ENCODE results near the gene SMIM5. TPM values are rescaled to one million over a fixed set of nuclear protein-coding genes. Genes with fewer than 3 reads are reported as not detected.

Gene SMIM5
- total and polyA plus RNA-seq, 9 of the 15 experiments (the other 6 are each of a cell fraction or from before 2014, with no cell fraction given): 0.08 TPM; not detected in 8

GRCh38 chr17:75666959-75667790 is 33.9 kb downstream of the SMIM5 start, which contains the start of the genes RECQL5 and SAP30BP (continued):
- no peak for TF ChIP-seq USF2 (CRISPR knock-in tag; IDR thresholded peaks at IDR 0.05)
- TF ChIP-seq, protein P1, sequence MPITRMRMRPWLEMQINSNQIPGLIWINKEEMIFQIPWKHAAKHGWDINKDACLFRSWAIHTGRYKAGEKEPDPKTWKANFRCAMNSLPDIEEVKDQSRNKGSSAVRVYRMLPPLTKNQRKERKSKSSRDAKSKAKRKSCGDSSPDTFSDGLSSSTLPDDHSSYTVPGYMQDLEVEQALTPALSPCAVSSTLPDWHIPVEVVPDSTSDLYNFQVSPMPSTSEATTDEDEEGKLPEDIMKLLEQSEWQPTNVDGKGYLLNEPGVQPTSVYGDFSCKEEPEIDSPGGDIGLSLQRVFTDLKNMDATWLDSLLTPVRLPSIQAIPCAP (CRISPR knock-in tag; IDR thresholded peaks at IDR 0.05; ENCODE audit: borderline replicate concordance): no peak
- no peak for TF ChIP-seq TCFL5 (CRISPR knock-in tag; conservative IDR thresholded peaks at IDR 0.05)
- TF ChIP-seq CREB3L1 (IDR thresholded peaks at IDR 0.05; ENCODE audit: borderline replicate concordance, low read depth): peak; percentile 77; the same call in 1 of the 2 replicates
- no peak for TF ChIP-seq ETS2 (tag; IDR thresholded peaks at IDR 0.05; ENCODE audit: borderline replicate concordance, poor library complexity, severe bottlenecking)
- TF ChIP-seq SMC3 (conservative IDR thresholded peaks at IDR 0.05; ENCODE audit: insufficient read depth, low read depth, low read length): no peak
- TF ChIP-seq ZFP30 (CRISPR knock-in tag; IDR thresholded peaks at IDR 0.05; ENCODE audit: borderline replicate concordance): no peak
- TF ChIP-seq, protein P2, sequence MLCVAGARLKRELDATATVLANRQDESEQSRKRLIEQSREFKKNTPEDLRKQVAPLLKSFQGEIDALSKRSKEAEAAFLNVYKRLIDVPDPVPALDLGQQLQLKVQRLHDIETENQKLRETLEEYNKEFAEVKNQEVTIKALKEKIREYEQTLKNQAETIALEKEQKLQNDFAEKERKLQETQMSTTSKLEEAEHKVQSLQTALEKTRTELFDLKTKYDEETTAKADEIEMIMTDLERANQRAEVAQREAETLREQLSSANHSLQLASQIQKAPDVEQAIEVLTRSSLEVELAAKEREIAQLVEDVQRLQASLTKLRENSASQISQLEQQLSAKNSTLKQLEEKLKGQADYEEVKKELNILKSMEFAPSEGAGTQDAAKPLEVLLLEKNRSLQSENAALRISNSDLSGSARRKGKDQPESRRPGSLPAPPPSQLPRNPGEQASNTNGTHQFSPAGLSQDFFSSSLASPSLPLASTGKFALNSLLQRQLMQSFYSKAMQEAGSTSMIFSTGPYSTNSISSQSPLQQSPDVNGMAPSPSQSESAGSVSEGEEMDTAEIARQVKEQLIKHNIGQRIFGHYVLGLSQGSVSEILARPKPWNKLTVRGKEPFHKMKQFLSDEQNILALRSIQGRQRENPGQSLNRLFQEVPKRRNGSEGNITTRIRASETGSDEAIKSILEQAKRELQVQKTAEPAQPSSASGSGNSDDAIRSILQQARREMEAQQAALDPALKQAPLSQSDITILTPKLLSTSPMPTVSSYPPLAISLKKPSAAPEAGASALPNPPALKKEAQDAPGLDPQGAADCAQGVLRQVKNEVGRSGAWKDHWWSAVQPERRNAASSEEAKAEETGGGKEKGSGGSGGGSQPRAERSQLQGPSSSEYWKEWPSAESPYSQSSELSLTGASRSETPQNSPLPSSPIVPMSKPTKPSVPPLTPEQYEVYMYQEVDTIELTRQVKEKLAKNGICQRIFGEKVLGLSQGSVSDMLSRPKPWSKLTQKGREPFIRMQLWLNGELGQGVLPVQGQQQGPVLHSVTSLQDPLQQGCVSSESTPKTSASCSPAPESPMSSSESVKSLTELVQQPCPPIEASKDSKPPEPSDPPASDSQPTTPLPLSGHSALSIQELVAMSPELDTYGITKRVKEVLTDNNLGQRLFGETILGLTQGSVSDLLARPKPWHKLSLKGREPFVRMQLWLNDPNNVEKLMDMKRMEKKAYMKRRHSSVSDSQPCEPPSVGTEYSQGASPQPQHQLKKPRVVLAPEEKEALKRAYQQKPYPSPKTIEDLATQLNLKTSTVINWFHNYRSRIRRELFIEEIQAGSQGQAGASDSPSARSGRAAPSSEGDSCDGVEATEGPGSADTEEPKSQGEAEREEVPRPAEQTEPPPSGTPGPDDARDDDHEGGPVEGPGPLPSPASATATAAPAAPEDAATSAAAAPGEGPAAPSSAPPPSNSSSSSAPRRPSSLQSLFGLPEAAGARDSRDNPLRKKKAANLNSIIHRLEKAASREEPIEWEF (CRISPR knock-in tag; IDR thresholded peaks at IDR 0.05): no peak
- TF ChIP-seq EWSR1 (IDR thresholded peaks at IDR 0.05; ENCODE audit: borderline replicate concordance, low read depth, partially characterized antibody): no peak
- TF ChIP-seq NBN (IDR thresholded peaks at IDR 0.05; ENCODE audit: low read depth): peak; percentile 88
- 0 out of 2 replicates have a peak, but pooled peaks have one; percentile 49 for TF ChIP-seq NFRKB (IDR thresholded peaks at IDR 0.05; ENCODE audit: low read depth)
- no peak for TF ChIP-seq TCF3 (CRISPR knock-in tag; IDR thresholded peaks at IDR 0.05)
- no peak for TF ChIP-seq NONO (IDR thresholded peaks at IDR 0.05; ENCODE audit: low read depth in 2 of 2, low read length in 1 of 2)
- no peak for TF ChIP-seq EP300 (IDR thresholded peaks at IDR 0.05; ENCODE audit: low read length)
